HS-5 (cell line): ENCODE data around the gene HCRTR2.
A peak's percentile ranks its signal among the peaks of the same experiment; 100 is the strongest.
"Not testable (repeated sequence)": the region's sequence is repeated elsewhere in the genome, so short reads cannot be mapped to it uniquely, and the experiment has no call there.

Experiments used
- DNase-seq: peaks from one replicate; pipeline ENCODE4 v3.0.0-alpha.2; 2012; ENCODE audit warnings: low read depth

Gene HCRTR2

DNA sequence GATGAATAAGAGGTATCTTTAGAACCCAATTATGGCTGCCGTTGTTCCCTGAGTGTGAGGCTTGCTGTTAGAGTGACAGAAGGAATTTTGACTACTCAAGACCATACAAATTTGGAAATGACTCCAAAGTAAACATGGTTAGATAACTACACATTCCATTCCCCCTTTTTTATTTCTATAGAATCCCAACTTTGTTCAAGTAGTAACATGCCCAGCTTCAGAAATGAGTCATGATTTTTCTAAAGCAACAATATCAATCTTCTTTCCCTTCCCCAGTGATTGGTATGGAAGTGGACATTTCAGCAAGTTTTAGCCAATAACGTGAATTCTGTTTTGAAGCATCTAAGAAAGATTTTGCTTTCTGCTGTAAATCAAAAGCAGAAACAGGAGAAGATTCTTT, 37.8 kb downstream of the HCRTR2 start:
- peak; percentile 5 for DNase-seq

- no peak for DNase-seq
Measured at GRCh38 chr6:55220961-55221360, 46.6 kb downstream of the HCRTR2 start.

DNA sequence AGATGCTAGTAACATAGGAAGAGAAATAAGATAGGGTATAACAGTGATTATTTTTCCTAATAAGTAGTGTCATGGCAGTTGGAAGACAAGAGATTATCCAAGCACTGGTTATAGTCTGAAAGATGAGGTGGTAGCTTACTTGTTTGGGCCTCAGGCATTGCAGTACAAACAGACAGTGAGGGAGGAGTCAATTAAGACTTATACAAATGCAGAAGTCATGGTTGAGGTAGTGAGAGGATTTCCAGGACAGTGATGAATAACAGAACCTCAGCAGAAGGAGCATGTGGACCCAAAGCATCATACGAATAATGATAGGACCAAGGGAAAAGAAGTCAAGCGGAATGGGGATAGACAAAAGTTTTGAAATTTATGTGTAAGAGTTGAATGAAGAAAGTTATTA, 53.5 kb downstream of the HCRTR2 start:
- no peak for DNase-seq

DNA sequence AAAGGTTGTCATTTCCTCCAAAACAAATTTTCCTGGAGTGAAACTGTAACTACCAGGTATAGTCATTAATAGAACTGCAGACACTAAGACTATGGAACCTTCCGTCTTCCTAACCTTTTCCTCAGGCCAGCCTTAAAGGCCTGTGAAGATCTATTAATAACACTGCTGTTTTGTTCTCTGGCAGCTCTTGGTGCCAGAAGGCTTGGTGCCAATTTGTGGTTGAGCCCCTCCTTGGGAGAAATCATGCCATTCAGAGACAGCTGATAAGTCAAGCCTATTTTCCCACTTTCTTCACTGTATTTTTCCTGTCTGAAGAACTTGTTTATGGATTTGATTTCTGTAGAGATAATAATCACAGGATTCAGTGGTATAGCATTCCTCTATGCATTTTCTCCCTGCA, 64.8 kb downstream of the HCRTR2 start:
- DNase-seq: no peak

DNA sequence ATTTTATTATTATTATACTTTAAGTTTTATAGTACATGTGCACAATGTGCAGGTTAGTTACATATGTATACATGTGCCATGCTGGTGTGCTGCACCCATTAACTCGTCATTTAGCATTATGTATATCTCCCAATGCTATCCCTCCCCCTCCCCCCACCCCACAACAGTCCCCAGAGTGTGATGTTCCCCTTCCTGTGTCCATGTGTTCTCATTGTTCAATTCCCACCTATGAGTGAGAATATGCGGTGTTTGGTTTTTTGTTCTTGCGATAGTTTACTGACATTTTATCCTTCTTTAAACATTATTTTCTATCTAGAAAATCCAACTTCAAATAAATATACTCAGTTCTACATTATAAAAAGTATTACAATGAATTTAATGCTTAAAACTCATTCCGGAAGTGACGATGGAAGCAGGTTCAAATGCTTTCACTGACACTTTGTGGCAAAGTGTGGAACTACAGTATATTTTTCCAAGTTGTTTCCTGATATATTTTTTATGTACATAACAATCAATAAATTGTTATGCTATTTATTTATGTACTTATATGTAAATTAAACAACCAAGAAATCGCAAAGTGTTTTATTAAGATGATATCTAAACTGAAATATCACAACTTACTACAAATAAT, 66.8 kb downstream of the HCRTR2 start:
- DNase-seq: peak; percentile 3

GRCh38 chr6:55250400-55250799, 76.1 kb downstream of the HCRTR2 start:
- DNase-seq: no peak

DNA sequence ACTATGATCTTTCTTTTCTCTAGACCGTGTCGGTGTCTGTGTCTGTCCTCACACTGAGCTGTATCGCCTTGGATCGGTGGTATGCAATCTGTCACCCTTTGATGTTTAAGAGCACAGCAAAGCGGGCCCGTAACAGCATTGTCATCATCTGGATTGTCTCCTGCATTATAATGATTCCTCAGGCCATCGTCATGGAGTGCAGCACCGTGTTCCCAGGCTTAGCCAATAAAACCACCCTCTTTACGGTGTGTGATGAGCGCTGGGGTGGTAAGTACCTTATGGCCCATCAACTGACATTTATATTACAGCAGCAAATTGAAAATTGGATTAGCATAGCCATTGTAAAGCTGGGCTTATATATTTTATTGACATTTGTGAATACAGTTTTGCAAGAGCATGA, 80.8 kb downstream of the HCRTR2 start:
- DNase-seq: no peak

DNA sequence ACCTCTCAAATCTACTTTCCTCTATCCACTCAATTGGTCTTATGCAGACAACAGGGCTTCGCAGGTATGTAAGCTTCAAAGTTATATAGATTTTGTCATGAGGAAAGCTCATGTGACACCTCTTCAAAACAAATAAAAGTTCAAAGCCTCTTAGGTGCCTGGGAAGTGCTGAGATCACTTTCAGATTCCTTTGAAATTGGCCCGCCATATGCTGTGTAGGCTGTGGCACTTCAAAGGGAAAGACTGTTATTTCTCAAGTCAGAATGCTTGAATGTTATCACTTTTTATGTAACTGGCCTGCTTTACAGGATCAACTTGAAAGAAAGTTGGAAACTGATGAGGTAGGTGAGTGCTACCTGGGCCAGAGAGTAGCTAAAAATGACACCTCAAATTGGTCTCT, 85.9 kb downstream of the HCRTR2 start:
- DNase-seq: no peak

- no peak for DNase-seq
Measured at GRCh38 chr6:55265409-55266114, 91.2 kb downstream of the HCRTR2 start.

- no peak for DNase-seq
Measured at GRCh38 chr6:55266896-55267295, 92.6 kb downstream of the HCRTR2 start.

- DNase-seq: peak; percentile 16
Measured at GRCh38 chr6:55276745-55277530, 102.6 kb downstream of the HCRTR2 start.

DNA sequence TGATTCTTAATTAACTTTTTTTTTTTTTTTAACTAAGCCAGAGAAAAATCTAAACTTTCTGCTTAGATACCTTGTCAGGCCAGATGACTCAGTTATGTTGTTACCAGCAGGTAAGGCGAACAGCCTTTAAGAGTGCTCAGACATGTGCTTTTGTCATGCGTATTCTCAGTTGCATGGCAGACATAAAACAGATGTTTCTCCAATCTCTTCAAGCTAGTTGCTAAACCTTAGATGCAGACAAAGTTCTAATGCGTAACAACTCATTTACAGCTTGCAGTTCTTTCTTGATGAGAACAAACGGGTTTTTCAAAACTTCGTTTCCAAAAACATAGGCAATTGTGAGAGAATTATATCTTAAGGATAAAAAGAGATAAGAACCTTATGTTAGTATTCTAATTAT, 103.3 kb downstream of the HCRTR2 start:
- DNase-seq: no peak

- DNase-seq: no peak
Measured at GRCh38 chr6:55281215-55281614, 106.9 kb downstream of the HCRTR2 start.

GRCh38 chr6:55282115-55282514, 107.8 kb downstream of the HCRTR2 start:
- DNase-seq: no peak

- DNase-seq: no peak
Measured at GRCh38 chr6:55286824-55287223, 112.5 kb downstream of the HCRTR2 start.

- DNase-seq: no peak
Measured at GRCh38 chr6:55290736-55291135, 116.4 kb downstream of the HCRTR2 start.

GRCh38 chr6:55293116-55293515, 118.8 kb downstream of the HCRTR2 start:
- peak; percentile 2 for DNase-seq

DNA sequence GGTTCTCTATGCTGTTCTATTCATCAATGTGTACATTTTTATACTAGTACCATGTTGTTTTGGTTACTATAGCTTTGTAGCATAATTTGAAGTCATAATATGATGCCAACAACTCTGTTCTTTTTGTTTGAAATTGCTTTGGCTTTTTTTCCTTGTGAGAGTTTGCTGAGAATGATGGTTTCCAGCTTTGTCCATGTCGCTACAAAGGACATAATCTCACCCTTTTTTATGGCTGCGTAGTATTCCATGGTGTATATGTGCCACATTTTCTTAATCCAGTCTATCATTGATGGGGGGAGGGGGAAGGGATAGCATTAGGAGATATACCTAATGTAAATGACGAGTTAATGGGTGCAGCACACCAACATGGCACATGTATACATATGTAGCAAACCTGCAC, 122.9 kb downstream of the HCRTR2 start:
- not testable (repeated sequence) for DNase-seq

GRCh38 chr6:55299286-55299985, 125.1 kb downstream of the HCRTR2 start:
- DNase-seq: no peak

- DNase-seq: no peak
Measured at GRCh38 chr6:55304747-55305146, 130.4 kb downstream of the HCRTR2 start.

DNA sequence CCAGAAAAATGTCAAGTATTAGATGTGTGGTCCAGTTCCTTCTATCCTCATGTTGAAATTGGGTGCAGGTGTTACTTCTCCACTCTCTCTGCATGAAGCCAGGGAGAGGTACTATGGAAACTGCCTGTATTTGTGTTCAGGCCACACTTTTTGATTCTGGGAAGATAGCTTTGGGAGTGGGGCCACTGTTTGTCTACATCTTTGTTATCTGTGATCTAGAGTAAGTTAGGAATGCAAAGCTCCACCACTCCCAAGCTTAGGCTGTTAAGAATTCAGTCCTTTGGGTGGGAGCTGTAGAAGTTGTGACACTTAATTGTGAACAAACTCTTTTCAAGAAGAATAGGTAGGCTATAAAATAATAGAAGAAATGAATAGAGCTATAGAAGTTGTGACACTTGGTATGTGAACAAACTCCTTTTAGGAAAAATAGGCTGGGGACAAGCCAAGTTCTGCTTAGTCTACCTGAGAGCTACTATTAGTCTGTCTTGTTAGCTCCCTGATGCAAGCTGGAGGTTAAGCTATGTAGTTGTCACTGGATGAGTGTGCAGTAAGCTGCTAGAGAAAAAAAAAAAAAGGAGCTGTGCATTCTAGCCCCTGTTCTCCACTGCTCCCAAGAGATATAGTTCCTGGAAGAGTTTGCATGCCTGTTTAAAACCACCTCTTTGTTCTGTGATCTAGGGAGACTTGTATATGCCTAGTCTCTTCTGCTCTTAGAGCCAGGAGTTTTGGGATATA, 145.8 kb downstream of the HCRTR2 start:
- no peak for DNase-seq

- no peak for DNase-seq
Measured at GRCh38 chr6:55320696-55321086, 146.4 kb downstream of the HCRTR2 start.
